Vagina (tissue), 2 donors: ENCODE measurements around the gene CBFB.

Experiments
- POLR2A ChIP-seq, 2 donors: fragments of 450-650 bp; IDR thresholded peaks; one replicate each; pipeline ENCODE4 v1.6.1; 2017; ENCODE audit warnings: antibody characterized with exemption in 2 of 2, mild to moderate bottlenecking in 2 of 2, moderate library complexity in 2 of 2
- TF ChIP-seq, protein P1 (sequence below), 3 experiments: fragments of 450-650 bp in 2 of 3; fragments of 200-600 bp in 1 of 3; sonication (generic) in 1 of 3; IDR thresholded peaks; one replicate each; pipeline ENCODE4 v1.5.1; 2017 to 2019; ENCODE audit warnings: antibody characterized with exemption in 3 of 3, mild to moderate bottlenecking in 2 of 3, moderate library complexity in 2 of 3

DNA sequence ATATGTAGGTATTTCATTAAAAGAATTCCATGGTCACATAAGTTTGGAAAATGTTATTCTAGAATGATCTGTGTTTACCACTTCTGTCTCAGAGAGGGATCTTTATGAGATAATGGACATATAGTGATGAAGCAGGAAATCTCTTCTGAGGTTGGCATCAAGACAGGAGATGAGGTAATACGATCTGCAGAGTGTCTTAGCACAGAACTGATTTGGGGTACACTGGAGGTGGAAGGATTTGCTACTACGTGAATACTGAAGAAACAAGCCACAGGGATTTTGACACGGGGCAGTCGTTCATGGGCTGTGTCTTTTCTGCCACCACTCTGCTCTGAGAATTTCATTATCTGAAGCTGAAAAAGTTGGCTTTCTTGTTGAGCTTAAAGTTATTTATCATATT lies 5.5 kb downstream of the CBFB start:
- TF ChIP-seq, protein P1, sequence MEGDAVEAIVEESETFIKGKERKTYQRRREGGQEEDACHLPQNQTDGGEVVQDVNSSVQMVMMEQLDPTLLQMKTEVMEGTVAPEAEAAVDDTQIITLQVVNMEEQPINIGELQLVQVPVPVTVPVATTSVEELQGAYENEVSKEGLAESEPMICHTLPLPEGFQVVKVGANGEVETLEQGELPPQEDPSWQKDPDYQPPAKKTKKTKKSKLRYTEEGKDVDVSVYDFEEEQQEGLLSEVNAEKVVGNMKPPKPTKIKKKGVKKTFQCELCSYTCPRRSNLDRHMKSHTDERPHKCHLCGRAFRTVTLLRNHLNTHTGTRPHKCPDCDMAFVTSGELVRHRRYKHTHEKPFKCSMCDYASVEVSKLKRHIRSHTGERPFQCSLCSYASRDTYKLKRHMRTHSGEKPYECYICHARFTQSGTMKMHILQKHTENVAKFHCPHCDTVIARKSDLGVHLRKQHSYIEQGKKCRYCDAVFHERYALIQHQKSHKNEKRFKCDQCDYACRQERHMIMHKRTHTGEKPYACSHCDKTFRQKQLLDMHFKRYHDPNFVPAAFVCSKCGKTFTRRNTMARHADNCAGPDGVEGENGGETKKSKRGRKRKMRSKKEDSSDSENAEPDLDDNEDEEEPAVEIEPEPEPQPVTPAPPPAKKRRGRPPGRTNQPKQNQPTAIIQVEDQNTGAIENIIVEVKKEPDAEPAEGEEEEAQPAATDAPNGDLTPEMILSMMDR (IDR thresholded peaks at IDR 0.05): no peak
- TF ChIP-seq POLR2A (IDR thresholded peaks at IDR 0.05): no peak
